ENCODE data around the gene KCNAB1.

DNA sequence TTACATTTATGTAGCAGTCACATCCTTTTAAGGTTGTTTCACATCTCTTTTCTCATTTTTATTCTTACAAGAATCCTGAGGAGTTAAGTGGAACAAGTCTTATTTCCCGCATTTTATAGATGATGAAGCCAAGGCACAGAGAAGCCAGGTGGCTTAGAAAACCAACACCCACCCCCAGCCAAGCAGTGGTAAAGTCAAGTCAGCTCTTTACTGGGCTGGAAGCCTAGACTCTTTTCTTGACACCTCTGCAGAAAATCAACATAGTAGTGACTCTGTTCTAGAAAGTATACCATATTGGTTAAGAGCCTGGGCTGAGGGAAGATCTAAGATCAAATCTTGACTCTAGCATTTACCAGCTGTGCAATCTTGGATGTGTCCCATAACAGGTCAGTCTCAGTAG lies 195.7 kb downstream of the KCNAB1 start:
- TF ChIP-seq GABPA (IDR thresholded peaks at IDR 0.05; ENCODE audit: low read depth) (no peak), SUZ12 (IDR thresholded peaks at IDR 0.05; ENCODE audit: unreplicated experiment) (no peak), RCOR1 (conservative IDR thresholded peaks at IDR 0.05; ENCODE audit: low read depth, low read length) (no peak), JUNB (IDR thresholded peaks at IDR 0.05) (no peak), ATF7 (IDR thresholded peaks at IDR 0.05; ENCODE audit: low read depth) (no peak), STAT3 (IDR thresholded peaks at IDR 0.05; ENCODE audit: low read depth, low read length) (no peak)
- TF ChIP-seq, protein P1, sequence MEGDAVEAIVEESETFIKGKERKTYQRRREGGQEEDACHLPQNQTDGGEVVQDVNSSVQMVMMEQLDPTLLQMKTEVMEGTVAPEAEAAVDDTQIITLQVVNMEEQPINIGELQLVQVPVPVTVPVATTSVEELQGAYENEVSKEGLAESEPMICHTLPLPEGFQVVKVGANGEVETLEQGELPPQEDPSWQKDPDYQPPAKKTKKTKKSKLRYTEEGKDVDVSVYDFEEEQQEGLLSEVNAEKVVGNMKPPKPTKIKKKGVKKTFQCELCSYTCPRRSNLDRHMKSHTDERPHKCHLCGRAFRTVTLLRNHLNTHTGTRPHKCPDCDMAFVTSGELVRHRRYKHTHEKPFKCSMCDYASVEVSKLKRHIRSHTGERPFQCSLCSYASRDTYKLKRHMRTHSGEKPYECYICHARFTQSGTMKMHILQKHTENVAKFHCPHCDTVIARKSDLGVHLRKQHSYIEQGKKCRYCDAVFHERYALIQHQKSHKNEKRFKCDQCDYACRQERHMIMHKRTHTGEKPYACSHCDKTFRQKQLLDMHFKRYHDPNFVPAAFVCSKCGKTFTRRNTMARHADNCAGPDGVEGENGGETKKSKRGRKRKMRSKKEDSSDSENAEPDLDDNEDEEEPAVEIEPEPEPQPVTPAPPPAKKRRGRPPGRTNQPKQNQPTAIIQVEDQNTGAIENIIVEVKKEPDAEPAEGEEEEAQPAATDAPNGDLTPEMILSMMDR (IDR thresholded peaks at IDR 0.05 in 2 of 3, conservative IDR thresholded peaks at IDR 0.05 in 1 of 3; ENCODE audit: control insufficient read depth in 2 of 3, extremely low read depth in 1 of 3, insufficient read depth in 1 of 3, low read depth in 3 of 3, low read length in 3 of 3) = no peak
